Spleen (tissue), 11 donors: ENCODE data around the gene HOXC12. TPM values are rescaled to one million over a fixed set of nuclear protein-coding genes. Genes with fewer than 3 reads are reported as not detected.

Experiments
- DNase-seq: peaks from one replicate; pipeline ENCODE4 v3.0.0-alpha.2; 2020
- H3K27ac ChIP-seq, 8 donors: fragments of 200-600 bp; sonication (generic) in 7 of 8; 1 replicate in 4 of 8; 2 replicates in 4 of 8; pipeline versions ENCODE4 v1.5.0 to v1.8.0; 2016 to 2021; ENCODE audit warnings: inconsistent platforms in 4 of 8, mild to moderate bottlenecking in 4 of 8, moderate library complexity in 1 of 8
- H3K27me3 ChIP-seq, 7 donors: fragments of 200-600 bp; sonication (generic) in 6 of 7; replicated peaks in 1 of 7; 1 replicate in 4 of 7; 2 replicates in 3 of 7; pipeline versions ENCODE4 v1.5.0 to v1.8.0; 2016 to 2021; ENCODE audit warnings: inconsistent platforms in 3 of 7, mild to moderate bottlenecking in 1 of 7
- H3K36me3 ChIP-seq, 6 donors: fragments of 200-600 bp; sonication (generic) in 5 of 6; 1 replicate in 4 of 6; 2 replicates in 2 of 6; pipeline versions ENCODE4 v1.5.0 to v1.8.0; 2016 to 2021; ENCODE audit warnings: inconsistent platforms in 2 of 6
- H3K4me1 ChIP-seq, 6 donors: fragments of 200-600 bp; sonication (generic) in 5 of 6; 1 replicate in 3 of 6; 2 replicates in 3 of 6; pipeline versions ENCODE4 v1.5.0 to v1.8.0; 2016 to 2021; ENCODE audit warnings: inconsistent platforms in 3 of 6
- H3K4me3 ChIP-seq, 8 donors: fragments of 200-600 bp; sonication (generic) in 7 of 8; 1 replicate in 4 of 8; 2 replicates in 4 of 8; pipeline versions ENCODE4 v1.5.0 to v1.8.0; 2016 to 2021; ENCODE audit warnings: inconsistent platforms in 4 of 8, mild to moderate bottlenecking in 4 of 8, moderate library complexity in 2 of 8
- H3K9me3 ChIP-seq, 8 donors: fragments of 200-600 bp; sonication (generic) in 7 of 8; 1 replicate in 4 of 8; 2 replicates in 4 of 8; pipeline versions ENCODE4 v1.5.0 to v1.8.0; 2016 to 2021; ENCODE audit warnings: inconsistent platforms in 4 of 8
- POLR2A ChIP-seq, 3 donors: fragments of 450-650 bp; IDR thresholded peaks; one replicate each; pipeline ENCODE4 v1.5.1; 2017; ENCODE audit warnings: antibody characterized with exemption in 3 of 3, mild to moderate bottlenecking in 1 of 3
- POLR2AphosphoS5 ChIP-seq, 3 donors: sonication (generic); formaldehyde crosslinking; IDR thresholded peaks; one replicate each; pipeline ENCODE4 v1.5.1; 2017; ENCODE audit warnings: antibody characterized with exemption in 3 of 3
- WGBS, 5 donors: extraction: QIAGEN DNeasy Blood & Tissue Kit in 3 of 5; methylation state at CpG; one replicate each; pipeline versions ENCODE4 v1.1.5 to v1.1.7; 2013 to 2018; 5-methylcytosine and 5-hydroxymethylcytosine counted together
- intact Hi-C: fragments of 100-400 bp; cut with DNase I; formaldehyde crosslinking; loops from one replicate; pipeline ENCODE4 v1.15.0; 2023; ENCODE audit warnings: low total_unique reads
- polyA plus RNA-seq, 3 donors: library from polyadenylated mRNA; stranded (reverse); fragments of 200-250 nt; gene quantifications; one replicate each; pipeline ENCODE4 v1.2.1, GENCODE V29; 2013
- total RNA-seq, 7 donors: library from RNA; depleted of rRNA in 3 of 7; stranded (reverse); fragments of >200 nt in 3 of 7; fragmentation: NEBNext Ultra II Directional in 4 of 7; extraction: Animal tissue kit (Norgen Biotek cat#: 25700) in 4 of 7; gene quantifications; one replicate each; pipeline versions ENCODE4 v1.1.0 to v1.2.1, GENCODE V29; 2016 to 2021
- TF ChIP-seq, protein P1 (sequence below), 11 experiments: fragments of 200-600 bp in 7 of 11; fragments of 450-650 bp in 4 of 11; sonication (generic) in 4 of 11; IDR thresholded peaks in 8 of 11; conservative IDR thresholded peaks in 3 of 11; 1 replicate in 7 of 11; 2 replicates in 4 of 11; pipeline versions ENCODE4 v1.4.0 to v1.8.0; 2016 to 2021; ENCODE audit warnings: antibody characterized with exemption in 11 of 11, inconsistent platforms in 4 of 11, mild to moderate bottlenecking in 1 of 11
- donor health status: healthy with polysubstance abuse.
- donor health status: DM: no; HTN: no; CAD: no; lungs with moderate emphysema.
- donor health status: DM: no; HTN: no; CAD: no.
- donor health status: Bipolar disorder and iron deficiency.
- donor health status: healthy.
- donor health status: DM: no; HTN: no; CAD: no.
- donor health status: DM: yes; HTN: yes; CAD: no.

HOXC12 gene
- total and polyA plus RNA-seq, 10 donors, result not detected

DNA sequence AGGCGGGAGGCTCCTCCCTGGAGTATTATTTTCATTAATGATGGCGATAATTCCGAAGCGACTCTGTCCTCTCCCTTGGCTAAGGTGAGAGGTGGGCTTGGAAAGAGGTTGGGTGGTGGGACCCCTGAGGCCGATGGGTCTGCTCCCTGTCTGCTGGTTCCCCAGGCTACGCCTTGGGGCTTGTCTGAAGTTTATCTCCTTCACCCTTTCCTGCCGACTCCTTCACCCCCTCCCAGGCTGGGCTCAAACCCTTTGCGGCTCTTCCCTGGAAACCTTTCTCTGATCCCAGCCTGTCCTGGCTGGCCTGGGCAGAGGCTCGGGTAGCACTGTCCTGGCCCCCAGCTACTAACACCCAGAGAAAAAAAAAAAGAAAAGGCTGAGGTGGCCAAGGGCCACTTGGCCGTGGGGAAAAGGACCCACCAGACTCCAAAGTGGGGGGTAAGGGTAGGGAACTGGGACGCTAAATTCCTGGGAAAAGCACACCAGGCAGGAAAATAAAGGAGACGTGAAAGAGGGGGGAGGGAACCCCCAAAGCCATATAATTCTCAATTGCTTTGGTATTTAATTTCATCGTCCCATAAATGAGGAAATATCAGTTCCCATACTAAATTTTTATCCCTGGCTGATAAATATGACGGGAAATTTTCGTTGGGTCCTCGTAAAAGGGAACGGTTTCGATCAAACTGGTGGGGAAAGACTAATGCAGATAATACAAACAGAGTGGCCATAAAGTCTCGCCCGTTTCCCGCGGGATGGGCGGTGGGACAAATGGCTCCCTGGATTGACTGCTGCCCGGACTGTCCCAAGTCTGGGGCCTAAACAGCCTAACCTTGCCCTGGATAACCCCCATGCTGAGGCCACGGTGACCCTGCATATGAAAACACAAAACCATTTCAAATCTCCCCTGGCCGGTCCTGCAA, 28.2 kb downstream of the HOXC12 start:
- H3K27me3 ChIP-seq, result peaks cover 29 to 100% (median 99%) of the 10 kb centered on the region in 7 donors
- no peak overlapping the region for H3K27ac ChIP-seq
- DNase-seq, result no peak
- 10 to 17% (median 14%) methylated on average over 25 to 26 of the region's 26 CpGs for WGBS, 5 donors
- intact Hi-C loops, result no loop called here
- peaks cover 0 to 12% (median 0%) of the 10 kb centered on the region in 8 donors for H3K9me3 ChIP-seq
- H3K4me1 ChIP-seq, result peaks cover 12 to 40% (median 23%) of the 10 kb centered on the region in 6 donors
- no peaks in the 10 kb centered on the region for H3K36me3 ChIP-seq
- TF ChIP-seq, protein P1, sequence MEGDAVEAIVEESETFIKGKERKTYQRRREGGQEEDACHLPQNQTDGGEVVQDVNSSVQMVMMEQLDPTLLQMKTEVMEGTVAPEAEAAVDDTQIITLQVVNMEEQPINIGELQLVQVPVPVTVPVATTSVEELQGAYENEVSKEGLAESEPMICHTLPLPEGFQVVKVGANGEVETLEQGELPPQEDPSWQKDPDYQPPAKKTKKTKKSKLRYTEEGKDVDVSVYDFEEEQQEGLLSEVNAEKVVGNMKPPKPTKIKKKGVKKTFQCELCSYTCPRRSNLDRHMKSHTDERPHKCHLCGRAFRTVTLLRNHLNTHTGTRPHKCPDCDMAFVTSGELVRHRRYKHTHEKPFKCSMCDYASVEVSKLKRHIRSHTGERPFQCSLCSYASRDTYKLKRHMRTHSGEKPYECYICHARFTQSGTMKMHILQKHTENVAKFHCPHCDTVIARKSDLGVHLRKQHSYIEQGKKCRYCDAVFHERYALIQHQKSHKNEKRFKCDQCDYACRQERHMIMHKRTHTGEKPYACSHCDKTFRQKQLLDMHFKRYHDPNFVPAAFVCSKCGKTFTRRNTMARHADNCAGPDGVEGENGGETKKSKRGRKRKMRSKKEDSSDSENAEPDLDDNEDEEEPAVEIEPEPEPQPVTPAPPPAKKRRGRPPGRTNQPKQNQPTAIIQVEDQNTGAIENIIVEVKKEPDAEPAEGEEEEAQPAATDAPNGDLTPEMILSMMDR (IDR thresholded peaks at IDR 0.05 in 8 of 11, conservative IDR thresholded peaks at IDR 0.05 in 3 of 11), result no peak
- TF ChIP-seq POLR2AphosphoS5 (IDR thresholded peaks at IDR 0.05) (no peak), POLR2A (IDR thresholded peaks at IDR 0.05) (no peak)
- H3K4me3 ChIP-seq, result no peak overlapping the region

DNA sequence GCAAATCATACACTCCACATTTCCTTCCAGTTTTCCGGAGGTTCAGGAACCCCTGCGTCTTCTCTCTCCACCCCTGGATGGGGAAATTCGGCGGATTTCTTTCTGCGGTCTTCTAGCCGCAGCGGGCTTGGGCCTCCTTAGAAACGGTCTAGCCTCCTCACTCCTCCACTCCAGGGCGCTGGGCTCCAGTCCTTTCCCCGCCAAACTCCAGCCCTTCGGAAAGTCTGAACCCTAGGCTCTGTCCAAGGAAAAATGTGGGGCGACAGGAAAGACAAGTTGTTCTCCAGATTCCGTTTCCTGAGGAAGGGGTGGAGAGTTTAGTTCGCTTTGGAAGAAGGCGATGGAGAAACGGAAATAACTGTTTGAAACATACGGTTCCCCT, 28.9 kb downstream of the HOXC12 start:
- H3K27ac ChIP-seq, result no peak overlapping the region
- DNase-seq, result no peak
- TF ChIP-seq, protein P1 (IDR thresholded peaks at IDR 0.05 in 8 of 11, conservative IDR thresholded peaks at IDR 0.05 in 3 of 11), result no peak
- TF ChIP-seq POLR2AphosphoS5 (IDR thresholded peaks at IDR 0.05) (no peak), POLR2A (IDR thresholded peaks at IDR 0.05) (no peak)
- H3K27me3 ChIP-seq, result peaks cover 33 to 100% (median 99%) of the 10 kb centered on the region in 7 donors
- H3K4me3 ChIP-seq, result no peak overlapping the region
- peaks cover 12 to 37% (median 23%) of the 10 kb centered on the region in 6 donors for H3K4me1 ChIP-seq
- intact Hi-C loops, result no loop called here
- WGBS, 5 donors, result 2 to 5% (median 4%) methylated on average over 17 of the region's 17 CpGs
- peaks cover 0 to 12% (median 0%) of the 10 kb centered on the region in 8 donors for H3K9me3 ChIP-seq
- H3K36me3 ChIP-seq, result no peaks in the 10 kb centered on the region

DNA sequence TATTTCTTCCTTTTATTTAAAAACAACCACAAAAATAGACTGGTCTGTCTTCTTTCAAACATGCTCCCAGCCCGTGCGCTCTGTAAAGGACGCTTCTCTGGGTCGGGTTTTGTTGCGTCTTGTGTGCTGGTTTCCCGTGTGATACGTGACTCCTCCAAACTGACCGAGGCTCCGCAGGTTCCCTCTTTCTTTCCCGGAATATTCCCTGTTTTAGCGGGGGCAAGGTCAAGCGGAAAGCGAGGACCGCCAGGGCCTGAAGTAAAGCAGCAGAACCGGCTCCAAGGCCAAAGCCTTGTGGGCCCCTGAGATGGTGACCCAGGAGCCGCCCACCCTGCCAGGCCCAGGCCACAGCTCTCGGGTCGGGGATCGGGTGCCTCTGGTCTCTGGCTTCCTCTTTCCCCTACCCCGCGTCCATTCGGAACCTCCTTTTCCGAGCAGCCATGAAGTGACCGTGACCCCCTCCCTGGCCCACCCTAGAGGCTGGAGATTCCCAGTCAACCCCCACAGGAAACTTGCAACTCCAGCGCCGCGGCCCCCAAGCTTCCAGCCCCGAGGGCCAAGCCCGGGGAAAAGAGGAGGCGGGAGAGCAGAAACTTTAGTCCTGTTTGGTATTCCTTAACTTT, 29.4 kb downstream of the HOXC12 start:
- DNase-seq, result no peak

More for the DNA sequence above, 29.4 kb downstream of the HOXC12 start:
- 3 to 6% (median 5%) methylated on average over 26 to 30 of the region's 30 CpGs for WGBS, 5 donors
- H3K36me3 ChIP-seq, result no peaks in the 10 kb centered on the region
- TF ChIP-seq POLR2A (IDR thresholded peaks at IDR 0.05), result no peak
- TF ChIP-seq POLR2AphosphoS5 (IDR thresholded peaks at IDR 0.05), result no peak
- TF ChIP-seq, protein P1 (IDR thresholded peaks at IDR 0.05 in 8 of 11, conservative IDR thresholded peaks at IDR 0.05 in 3 of 11), result no peak
- intact Hi-C loops, result no loop called here
- no peak overlapping the region for H3K27ac ChIP-seq
- peak overlapping the region in 1 of 8 donors; percentile 4 for H3K4me3 ChIP-seq
- H3K9me3 ChIP-seq, result peaks cover 0 to 12% (median 0%) of the 10 kb centered on the region in 8 donors
- peaks cover 13 to 40% (median 26%) of the 10 kb centered on the region in 6 donors for H3K4me1 ChIP-seq
- H3K27me3 ChIP-seq, result peaks cover 34 to 100% (median 99%) of the 10 kb centered on the region in 7 donors
